Neural progenitor cell (in vitro differentiated cells): ENCODE measurements around the gene TBC1D30. TPM values are rescaled to one million over a fixed set of nuclear protein-coding genes. Genes with fewer than 3 reads are reported as not detected.

Experiments used
- DNase-seq: peaks from one replicate; pipeline ENCODE4 v3.0.0-alpha.2; 2016; ENCODE audit warnings: low spot score
- H2AFZ ChIP-seq: fragments of 200-600 bp; sonication (generic); replicated peaks from 2 replicates; pipeline ENCODE4 v1.6.1; 2016; ENCODE audit warnings: antibody characterized with exemption
- H3F3A ChIP-seq: fragments of 200-600 bp; sonication (generic); 2 replicates; pipeline ENCODE4 v1.6.1; 2016; ENCODE audit warnings: antibody characterized with exemption, low read depth
- H3K27ac ChIP-seq: fragments of 200-600 bp; sonication (generic); 2 replicates; pipeline ENCODE4 v1.5.1; 2016; ENCODE audit warnings: mild to moderate bottlenecking
- H3K27me3 ChIP-seq: fragments of 200-600 bp; sonication (generic); 2 replicates; pipeline ENCODE4 v1.6.1; 2016; ENCODE audit warnings: mild to moderate bottlenecking, moderate library complexity
- H3K36me3 ChIP-seq: fragments of 200-600 bp; sonication (generic); 2 replicates; pipeline ENCODE4 v1.5.1; 2016
- H3K4me1 ChIP-seq: fragments of 200-600 bp; sonication (generic); 2 replicates; pipeline ENCODE4 v1.6.1; 2016; ENCODE audit warnings: mixed run types
- H3K4me2 ChIP-seq: fragments of 200-600 bp; sonication (generic); 2 replicates; pipeline ENCODE4 v1.6.1; 2016
- H3K4me3 ChIP-seq: fragments of 200-600 bp; sonication (generic); 2 replicates; pipeline ENCODE4 v1.5.1; 2016
- H3K79me2 ChIP-seq: fragments of 200-600 bp; sonication (generic); 2 replicates; pipeline ENCODE4 v1.6.1; 2016; ENCODE audit warnings: low read depth
- H3K9ac ChIP-seq: fragments of 200-600 bp; sonication (generic); 2 replicates; pipeline ENCODE4 v1.6.1; 2016
- H3K9me3 ChIP-seq: fragments of 200-600 bp; sonication (generic); 2 replicates; pipeline ENCODE4 v1.5.1; 2016; ENCODE audit warnings: low read depth
- H4K20me1 ChIP-seq: fragments of 200-600 bp; sonication (generic); 2 replicates; pipeline ENCODE4 v1.6.1; 2016; ENCODE audit warnings: low read depth
- H3K27ac Mint-ChIP-seq: 3 replicates; pipeline ENCODE4 v1.8.0; 2021; ENCODE audit warnings: mixed read lengths
- H3K27me3 Mint-ChIP-seq: 2 replicates; pipeline ENCODE4 v1.8.0; 2022; ENCODE audit warnings: low read depth, mild to moderate bottlenecking, inconsistent platforms, moderate library complexity, mixed read lengths; ENCODE audit not compliant: insufficient read depth
- H3K36me3 Mint-ChIP-seq: 3 replicates; pipeline ENCODE4 v1.8.0; 2021; ENCODE audit warnings: mixed read lengths
- H3K4me1 Mint-ChIP-seq: 3 replicates; pipeline ENCODE4 v1.8.0; 2021; ENCODE audit warnings: mixed read lengths
- H3K4me3 Mint-ChIP-seq: 3 replicates; pipeline ENCODE4 v1.8.0; 2021; ENCODE audit warnings: mild to moderate bottlenecking, moderate library complexity, mixed read lengths
- H3K9me3 Mint-ChIP-seq: 3 replicates; pipeline ENCODE4 v1.8.0; 2020; ENCODE audit warnings: mixed read lengths
- EZH2 ChIP-seq: fragments of 200-600 bp; sonication (generic); IDR thresholded peaks from 2 replicates; pipeline ENCODE4 v1.6.1; 2017; ENCODE audit warnings: antibody characterized with exemption, mild to moderate bottlenecking, moderate library complexity
- EZH2phosphoT487 ChIP-seq: fragments of 200-600 bp; sonication (generic); IDR thresholded peaks from 2 replicates; pipeline ENCODE4 v1.6.1; 2017; ENCODE audit warnings: antibody characterized with exemption
- total RNA-seq: library from RNA; depleted of rRNA; stranded (reverse); fragments of >200 nt; gene quantifications from 2 replicates; pipeline ENCODE4 v1.2.3, GENCODE V29; 2015; ENCODE audit warnings: low replicate concordance
- TF ChIP-seq, protein P1 (sequence below): fragments of 200-600 bp; sonication (generic); IDR thresholded peaks from 2 replicates; pipeline ENCODE4 v1.5.1; 2017; ENCODE audit warnings: antibody characterized with exemption, mild to moderate bottlenecking

TBC1D30 gene
- total RNA-seq, 1 donor from 2014 or later = 9.7 TPM

DNA sequence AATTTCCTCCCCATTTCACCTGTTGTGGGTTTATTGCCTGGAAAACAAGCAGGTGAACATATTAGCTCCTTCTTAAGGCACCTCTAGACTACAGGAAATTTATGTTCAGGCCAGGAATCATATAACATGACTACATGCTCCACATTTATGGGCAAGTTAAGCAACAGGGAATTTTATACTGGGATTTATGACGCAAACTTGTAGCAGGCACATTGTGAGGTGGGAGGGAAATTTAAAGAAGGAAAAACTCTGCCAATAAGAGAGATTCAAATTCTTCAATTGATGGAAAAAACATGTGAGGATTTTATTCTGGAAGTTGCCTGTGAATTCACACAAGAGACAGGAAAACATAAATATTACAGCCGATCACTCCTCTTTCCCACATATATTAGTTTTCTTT lies 93.9 kb downstream of the TBC1D30 start:
- no peak for TF ChIP-seq EZH2phosphoT487
- TF ChIP-seq, protein P1, sequence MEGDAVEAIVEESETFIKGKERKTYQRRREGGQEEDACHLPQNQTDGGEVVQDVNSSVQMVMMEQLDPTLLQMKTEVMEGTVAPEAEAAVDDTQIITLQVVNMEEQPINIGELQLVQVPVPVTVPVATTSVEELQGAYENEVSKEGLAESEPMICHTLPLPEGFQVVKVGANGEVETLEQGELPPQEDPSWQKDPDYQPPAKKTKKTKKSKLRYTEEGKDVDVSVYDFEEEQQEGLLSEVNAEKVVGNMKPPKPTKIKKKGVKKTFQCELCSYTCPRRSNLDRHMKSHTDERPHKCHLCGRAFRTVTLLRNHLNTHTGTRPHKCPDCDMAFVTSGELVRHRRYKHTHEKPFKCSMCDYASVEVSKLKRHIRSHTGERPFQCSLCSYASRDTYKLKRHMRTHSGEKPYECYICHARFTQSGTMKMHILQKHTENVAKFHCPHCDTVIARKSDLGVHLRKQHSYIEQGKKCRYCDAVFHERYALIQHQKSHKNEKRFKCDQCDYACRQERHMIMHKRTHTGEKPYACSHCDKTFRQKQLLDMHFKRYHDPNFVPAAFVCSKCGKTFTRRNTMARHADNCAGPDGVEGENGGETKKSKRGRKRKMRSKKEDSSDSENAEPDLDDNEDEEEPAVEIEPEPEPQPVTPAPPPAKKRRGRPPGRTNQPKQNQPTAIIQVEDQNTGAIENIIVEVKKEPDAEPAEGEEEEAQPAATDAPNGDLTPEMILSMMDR = no peak
- no peak for TF ChIP-seq EZH2
- H3K4me1 Mint-ChIP-seq = no peaks in the 10 kb centered on the region
- H3K36me3 Mint-ChIP-seq = no peaks in the 10 kb centered on the region
- no peaks in the 10 kb centered on the region for H3K4me1 ChIP-seq
- no peaks in the 10 kb centered on the region for H4K20me1 ChIP-seq
- H3K27ac Mint-ChIP-seq = no peak overlapping the region
- no peak overlapping the region for H3K4me3 Mint-ChIP-seq
- H3K36me3 ChIP-seq = no peaks in the 10 kb centered on the region
- no peaks in the 10 kb centered on the region for H3K9me3 ChIP-seq
- H3K27ac ChIP-seq = no peak overlapping the region
- DNase-seq = no peak
- H3K27me3 Mint-ChIP-seq = peaks cover 4% of the 10 kb centered on the region
- H3K9ac ChIP-seq = no peak overlapping the region
- no peaks in the 10 kb centered on the region for H3K27me3 ChIP-seq
- H3F3A ChIP-seq = no peaks in the 10 kb centered on the region
- no peak overlapping the region for H3K4me3 ChIP-seq
- no peak overlapping the region for H2AFZ ChIP-seq
- H3K79me2 ChIP-seq = no peaks in the 10 kb centered on the region
- no peak overlapping the region for H3K4me2 ChIP-seq
- no peaks in the 10 kb centered on the region for H3K9me3 Mint-ChIP-seq

DNA sequence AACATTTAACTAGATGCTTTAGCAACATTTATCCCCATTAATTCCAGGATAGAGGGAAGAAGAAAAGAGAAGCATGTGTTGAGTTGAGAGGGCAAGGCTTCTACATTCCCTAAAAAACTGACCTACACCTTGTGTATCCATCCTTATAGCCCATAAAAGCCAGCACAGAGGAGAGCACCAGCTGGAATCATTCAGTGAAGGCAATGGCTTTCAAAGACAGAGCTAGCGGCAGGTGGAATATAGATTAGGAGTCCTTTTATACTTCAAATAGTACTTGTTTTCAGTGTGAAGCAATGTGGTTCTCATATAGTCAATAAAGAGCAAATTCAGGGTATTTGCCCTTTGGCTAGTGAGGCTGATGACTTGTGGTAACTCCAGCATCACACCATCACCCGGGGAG lies 94.4 kb downstream of the TBC1D30 start:
- Histone ChIP-seq H3F3A (no peaks in the 10 kb centered on the region), H4K20me1 (no peaks in the 10 kb centered on the region), H3K4me3 (no peak overlapping the region), H3K9ac (no peak overlapping the region), H3K27me3 (no peaks in the 10 kb centered on the region), H3K4me2 (no peak overlapping the region), H2AFZ (no peak overlapping the region), H3K27ac (no peak overlapping the region), H3K9me3 (no peaks in the 10 kb centered on the region), H3K36me3 (no peaks in the 10 kb centered on the region), H3K4me1 (no peaks in the 10 kb centered on the region), H3K79me2 (no peaks in the 10 kb centered on the region)
- Mint-ChIP-seq H3K36me3 (no peaks in the 10 kb centered on the region), H3K27me3 (peaks cover 4% of the 10 kb centered on the region), H3K4me3 (no peak overlapping the region), H3K4me1 (no peaks in the 10 kb centered on the region), H3K27ac (no peak overlapping the region), H3K9me3 (no peaks in the 10 kb centered on the region)
- DNase-seq = no peak
- no peak for TF ChIP-seq EZH2
- TF ChIP-seq, protein P1 = no peak
- TF ChIP-seq EZH2phosphoT487 = no peak

DNA sequence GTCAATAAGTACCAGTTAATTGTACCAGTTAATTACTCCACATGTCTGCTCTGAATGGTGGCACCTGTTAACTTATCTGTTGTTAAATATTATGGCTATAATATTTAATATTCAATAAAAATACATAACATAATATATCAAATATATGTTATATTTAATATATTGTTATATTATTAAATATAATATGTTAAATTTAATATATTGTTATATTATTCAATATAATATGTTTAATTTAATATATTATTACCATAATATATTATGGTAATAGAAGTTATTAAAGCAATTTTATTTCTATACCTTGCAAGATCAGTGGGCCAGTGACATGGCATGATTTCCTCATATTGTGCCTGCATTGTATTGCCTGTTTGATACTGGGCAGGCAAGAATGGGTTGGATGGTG lies 98.4 kb downstream of the TBC1D30 start:
- H3K4me1 Mint-ChIP-seq = no peaks in the 10 kb centered on the region
- no peaks in the 10 kb centered on the region for H3K9me3 Mint-ChIP-seq
- no peaks in the 10 kb centered on the region for H3F3A ChIP-seq
- no peak for DNase-seq
- no peaks in the 10 kb centered on the region for H3K4me1 ChIP-seq
- no peaks in the 10 kb centered on the region for H3K9me3 ChIP-seq
- no peaks in the 10 kb centered on the region for H3K36me3 ChIP-seq
- no peak overlapping the region for H3K4me3 ChIP-seq
- no peak overlapping the region for H3K27ac Mint-ChIP-seq
- H2AFZ ChIP-seq = no peak overlapping the region
- H3K27me3 Mint-ChIP-seq = peaks cover 7% of the 10 kb centered on the region
- no peak overlapping the region for H3K4me2 ChIP-seq
- no peak overlapping the region for H3K4me3 Mint-ChIP-seq
- no peaks in the 10 kb centered on the region for H3K36me3 Mint-ChIP-seq
- no peaks in the 10 kb centered on the region for H4K20me1 ChIP-seq
- H3K27me3 ChIP-seq = no peaks in the 10 kb centered on the region
- no peaks in the 10 kb centered on the region for H3K79me2 ChIP-seq
- no peak overlapping the region for H3K9ac ChIP-seq
- TF ChIP-seq EZH2phosphoT487 = no peak
- TF ChIP-seq, protein P1 = no peak
- no peak for TF ChIP-seq EZH2
- no peak overlapping the region for H3K27ac ChIP-seq
